T-helper 9 cell (primary cell): ENCODE data around the gene PFN1.

Experiments used
- DNase-seq: peaks from one replicate; pipeline ENCODE4 v3.0.0-alpha.2; 2020
- total RNA-seq, 2 donors: gene quantifications; one replicate each; lab custom pipeline; 2026; lab: John Stamatoyannopoulos, UW

The PFN1 gene
- total RNA-seq: 357 to 655 reads per million in 2 donors

DNA sequence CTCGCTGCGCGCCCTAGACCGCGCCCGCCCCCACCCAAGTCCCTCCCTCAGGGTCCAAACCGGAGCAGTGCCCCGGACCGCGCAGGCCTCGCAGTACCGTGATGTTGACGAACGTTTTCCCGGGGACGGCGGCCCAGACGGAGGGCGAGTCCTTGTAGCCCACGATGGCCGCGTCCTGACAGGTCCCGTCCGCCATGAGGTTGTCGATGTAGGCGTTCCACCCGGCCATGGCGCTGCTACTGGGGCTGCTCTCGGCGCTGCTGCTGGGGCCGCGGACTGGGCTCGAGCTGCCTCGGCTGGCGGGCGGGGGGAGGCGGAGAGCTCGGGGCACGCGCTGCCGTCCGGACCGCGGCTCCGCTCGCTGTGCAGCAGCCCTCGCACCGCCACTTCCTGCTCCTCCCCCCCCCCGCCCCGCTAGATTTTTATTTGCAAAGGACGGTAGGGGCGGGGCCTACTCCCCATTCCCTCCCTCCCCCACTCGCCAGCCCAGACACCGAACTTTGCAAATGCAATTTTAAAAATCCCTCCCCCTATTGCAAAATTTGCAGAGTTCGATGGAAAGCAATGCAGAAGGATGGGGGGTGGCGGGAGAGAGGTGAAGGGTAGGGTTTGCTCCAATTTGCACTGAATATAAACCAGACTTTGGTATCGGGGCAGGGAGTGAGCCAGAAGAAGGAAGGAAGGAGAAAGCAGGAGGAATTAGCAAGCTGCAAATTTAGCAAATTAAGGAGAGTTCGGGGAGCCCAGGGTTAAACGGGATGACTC lies at the start of gene PFN1:
PFN1 (minus strand) TSS at position 365 of the 765 bp plus-strand sequence; CDS start at position 229, 136 bp downstream.
- peak; percentile 82 for DNase-seq

DNA sequence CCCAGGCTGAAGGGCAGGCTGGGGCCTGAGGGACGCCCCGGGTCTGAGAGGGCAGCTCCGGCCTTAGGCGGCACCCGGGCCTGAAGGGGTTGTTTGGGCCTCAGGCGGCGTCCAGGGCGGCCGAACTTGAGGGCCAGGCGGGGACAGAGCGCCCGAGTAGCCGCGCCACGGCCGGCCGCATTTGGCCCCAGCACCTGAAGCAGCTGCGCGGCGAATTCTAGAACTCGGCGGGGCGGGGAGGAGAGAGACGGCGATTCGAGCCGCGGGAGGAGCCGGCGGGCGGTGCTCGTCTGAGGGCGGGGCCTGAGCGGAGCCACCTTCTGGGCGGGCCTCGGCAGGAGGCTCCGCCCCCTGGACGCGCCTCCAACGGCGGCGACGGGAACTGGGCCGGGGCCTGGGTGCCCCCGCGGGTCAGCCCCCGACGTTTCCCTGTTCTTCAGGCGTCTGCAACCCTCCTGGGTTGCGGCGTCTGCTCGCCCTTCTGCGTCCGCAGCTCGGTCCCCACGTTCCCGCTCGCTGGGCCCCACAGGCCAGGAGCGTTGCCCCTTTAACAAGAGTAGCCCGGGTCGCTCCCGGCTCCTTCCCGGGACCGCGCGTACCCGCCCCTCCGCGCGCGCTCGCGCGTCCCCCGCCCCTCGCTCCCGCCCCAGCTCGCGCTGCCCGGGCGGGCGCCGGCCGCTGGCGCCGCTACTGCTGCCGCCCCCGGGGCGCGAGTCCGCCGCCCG lies 49.1 kb upstream of the PFN1 start, which contains the start of the genes INCA1 and KIF1C:
INCA1 (minus strand) TSS at position 221 of the 725 bp plus-strand sequence. CDS start 3,085 bp downstream, outside the sequence.
KIF1C (plus strand) TSS at position 649 of the 725 bp plus-strand sequence. CDS start 2,297 bp downstream, outside the sequence.
- DNase-seq: peak; percentile 87

DNA sequence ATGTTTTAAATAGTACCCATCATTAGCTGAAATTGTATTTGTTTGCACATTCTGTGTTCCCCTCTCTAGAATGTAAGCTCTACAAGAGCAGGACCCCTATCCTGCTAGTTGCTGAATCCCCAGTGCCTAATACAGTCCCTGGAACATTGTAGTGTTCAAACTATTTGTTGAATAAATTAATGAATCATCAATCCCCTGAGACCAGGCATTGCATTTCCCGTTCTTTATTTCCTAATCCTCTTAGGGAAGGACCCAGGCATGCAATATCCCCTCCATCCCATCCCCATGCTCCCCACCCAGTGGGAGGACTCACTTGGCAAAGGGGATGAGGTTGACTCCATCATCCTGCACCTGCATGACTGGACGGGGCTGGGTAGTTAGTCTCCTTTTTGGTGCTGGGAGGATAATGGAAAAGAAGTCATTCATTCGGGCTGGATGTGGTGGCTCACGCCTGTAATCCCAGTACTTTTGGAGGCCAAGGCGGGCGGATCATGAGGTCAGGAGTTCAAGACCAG lies 45.8 kb upstream of the PFN1 start:
- no peak for DNase-seq

DNA sequence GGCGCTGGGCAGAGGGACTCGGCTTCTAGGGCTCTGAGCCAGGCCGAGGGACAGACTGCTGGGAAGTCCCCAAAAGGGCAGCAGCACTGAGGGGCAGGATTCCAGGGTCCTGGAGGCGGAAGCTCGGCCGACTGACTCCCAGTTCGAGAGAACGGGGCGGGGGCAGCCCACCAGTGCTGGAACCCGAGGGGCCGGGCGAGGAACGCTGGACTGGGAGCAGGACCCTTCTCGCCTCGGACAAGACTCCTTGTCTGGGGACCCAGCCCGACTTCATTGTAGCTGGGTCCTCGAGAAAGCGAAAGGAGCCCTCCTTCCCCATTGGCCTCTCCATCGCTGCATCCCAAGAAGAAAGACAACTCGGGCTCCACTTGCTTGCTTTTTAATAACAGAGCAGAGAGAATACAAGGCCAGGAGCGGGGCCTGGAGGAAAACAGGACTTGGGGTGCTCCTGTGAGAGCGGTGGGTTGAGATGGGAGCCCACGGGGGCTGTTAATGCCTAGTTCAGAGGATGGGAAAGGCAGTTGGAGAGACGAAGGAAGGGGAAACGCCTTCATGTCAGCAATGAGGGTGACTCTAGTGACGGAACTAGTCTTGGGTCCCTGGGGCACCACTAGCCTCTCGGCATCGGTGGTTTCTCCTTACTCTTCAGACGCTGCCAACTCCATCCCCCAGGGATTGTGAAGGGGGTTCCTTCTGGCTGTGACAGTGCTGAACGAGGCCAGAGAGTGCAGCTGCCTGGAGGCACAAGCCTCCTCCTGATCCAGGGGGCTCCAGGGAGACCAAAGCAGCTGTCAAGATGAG lies 39.6 kb upstream of the PFN1 start:
- no peak for DNase-seq

DNA sequence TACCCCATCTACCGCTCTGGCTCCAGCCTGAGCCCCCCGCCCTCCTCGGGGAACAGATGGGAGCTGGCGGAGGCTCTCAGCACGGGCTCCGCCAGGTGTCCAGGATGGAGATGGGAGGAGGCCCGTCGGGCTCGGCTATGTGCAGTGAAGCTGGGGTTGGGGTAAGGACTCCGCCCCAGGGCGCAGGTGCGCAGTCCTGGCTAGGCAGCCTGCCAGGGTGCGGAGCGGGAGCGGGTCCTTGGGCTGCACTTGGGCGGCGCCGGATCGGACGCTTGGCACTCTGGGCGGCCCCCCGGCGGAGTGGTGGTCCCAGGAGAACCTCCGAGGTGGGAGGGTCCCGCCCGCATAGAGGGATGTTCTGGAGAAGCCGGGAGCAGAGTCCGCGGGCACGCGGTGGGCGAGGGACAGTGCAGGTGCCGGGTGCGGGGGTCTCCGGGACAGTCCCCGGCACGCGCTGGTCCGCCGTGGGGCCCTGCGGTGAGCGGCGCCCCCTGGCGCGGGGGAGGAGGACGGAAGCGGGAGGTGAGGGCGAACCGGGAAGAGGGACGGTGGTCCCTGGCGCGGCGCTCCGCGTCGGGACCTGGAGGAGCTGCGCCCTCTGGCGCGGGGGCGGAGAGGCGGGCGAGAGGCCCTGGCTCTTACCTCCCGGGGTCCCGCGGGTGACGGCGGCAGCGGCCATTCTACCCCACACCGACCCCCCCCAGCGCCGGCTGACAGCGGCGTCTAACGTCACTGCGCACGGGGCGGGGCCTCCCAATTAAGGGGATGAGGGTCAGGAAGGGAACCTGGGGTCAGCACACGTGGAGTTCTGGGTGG lies 38.8 kb upstream of the PFN1 start, which contains the start of gene CAMTA2:
CAMTA2 (minus strand) TSS at position 725 of the 816 bp plus-strand sequence. CDS start 1,453 bp downstream, outside the sequence.
- DNase-seq: peak; percentile 91

DNA sequence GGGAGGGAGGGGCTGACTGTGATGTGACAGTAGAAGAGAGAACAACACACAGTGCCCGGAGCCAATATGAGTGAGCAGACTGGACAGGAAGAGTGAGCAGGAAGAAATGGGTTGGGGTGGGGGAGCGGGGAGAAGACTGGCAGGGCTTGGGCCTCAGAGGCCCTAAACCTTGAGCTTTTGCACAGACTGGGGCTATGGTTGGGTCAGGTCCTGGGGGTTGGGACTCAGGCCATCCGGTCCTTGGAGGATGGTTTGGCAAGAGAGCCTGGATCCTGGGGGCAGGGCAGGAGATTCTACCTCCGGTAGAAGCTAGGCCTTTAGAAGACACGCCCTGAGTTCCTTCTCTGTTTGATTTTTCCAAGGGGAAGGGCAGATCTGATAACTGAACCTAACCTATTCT lies 38.1 kb upstream of the PFN1 start:
- no peak for DNase-seq

DNA sequence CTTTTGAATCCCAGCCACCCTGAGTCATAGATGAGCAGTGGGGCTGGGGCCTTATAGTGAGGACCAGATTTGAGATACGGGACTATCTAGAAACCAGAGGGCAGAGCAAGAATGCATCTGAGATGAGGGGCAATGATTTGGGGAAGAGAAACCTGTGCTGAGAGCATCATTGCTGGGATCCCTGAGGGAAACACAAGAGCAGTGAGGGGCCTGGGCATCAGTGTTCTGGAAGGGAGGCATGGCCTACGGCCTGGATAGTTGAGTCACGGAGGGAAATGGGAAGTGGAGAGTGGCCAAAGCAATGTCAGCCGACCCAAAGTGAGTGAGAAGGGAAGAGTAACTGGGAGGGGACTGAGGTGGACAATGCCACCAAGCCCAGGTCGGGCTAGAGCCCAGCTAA lies 34.0 kb upstream of the PFN1 start:
- DNase-seq: no peak

DNA sequence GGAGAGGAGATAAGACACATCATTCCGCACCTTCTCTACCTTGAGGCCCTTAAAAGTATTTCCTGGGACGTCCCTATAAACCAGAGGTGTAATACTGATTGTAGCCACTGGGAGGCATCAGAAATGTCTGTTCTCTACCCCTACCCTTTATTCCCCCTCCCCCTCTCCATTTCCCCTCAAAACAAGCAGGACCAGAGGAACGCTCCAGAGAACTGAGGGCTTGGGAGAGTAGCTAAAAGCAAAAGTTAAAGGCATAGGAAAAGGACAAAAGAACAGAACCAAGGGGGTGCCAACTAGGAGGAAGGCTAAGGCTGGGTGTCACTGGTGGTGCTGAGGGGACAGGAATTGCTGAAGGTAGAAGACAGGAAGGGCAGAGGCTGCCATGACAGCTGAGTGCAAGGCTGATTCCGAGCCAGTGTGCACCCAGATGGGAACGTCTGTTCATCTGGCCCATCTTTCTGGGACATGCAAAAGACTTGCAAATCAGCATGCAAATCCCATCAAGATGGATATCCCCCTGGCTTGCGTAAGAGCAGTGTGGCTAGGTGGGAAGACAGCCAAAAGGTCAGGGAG lies 32.4 kb upstream of the PFN1 start:
- DNase-seq: no peak

DNA sequence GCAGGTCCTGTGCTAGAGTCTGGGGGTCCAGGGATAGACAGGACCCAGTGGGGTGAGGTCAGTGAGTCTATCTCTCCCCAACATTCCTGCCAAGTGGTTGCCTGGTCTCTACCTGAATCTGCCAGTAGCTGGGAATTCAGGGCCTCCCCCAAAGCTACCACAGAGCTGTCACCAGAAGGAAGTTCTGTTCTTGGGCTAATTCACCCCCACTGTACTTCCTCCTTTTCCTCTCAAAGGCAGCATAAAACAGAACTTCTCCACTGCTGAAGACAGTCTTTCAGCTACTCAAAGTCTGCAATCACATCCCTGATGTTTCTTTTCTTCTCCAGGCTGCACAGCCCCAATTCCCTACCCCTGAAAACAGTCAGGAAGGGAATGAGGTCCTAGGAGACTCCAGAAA lies 30.4 kb upstream of the PFN1 start:
- DNase-seq: no peak

DNA sequence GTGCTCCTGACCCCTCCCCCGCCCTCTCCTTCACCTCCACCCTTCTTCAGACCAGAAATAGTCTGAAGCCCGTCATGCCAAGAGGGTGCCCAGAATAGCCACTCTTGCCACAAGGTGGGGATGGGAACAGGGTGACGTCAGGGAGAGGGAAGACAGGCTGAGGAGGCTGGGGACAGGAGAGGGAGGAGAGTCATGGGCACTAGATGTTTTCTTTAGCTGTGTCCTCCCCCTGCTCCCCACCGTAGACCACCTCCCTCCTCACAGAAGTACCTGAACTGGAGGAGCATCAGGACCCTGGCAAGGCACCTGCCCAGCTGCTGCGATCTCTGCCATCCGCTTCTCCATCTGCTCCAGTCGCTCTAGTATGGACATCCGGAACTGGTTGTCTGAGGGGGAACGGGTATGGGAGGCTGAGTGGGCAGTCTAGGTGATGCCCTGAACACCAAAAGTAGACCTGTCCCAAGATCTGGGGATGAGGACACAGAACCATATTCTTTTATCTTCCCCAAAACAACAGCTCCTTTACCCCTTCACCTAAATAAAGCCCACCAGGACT lies 25.9 kb upstream of the PFN1 start:
- DNase-seq: no peak

DNA sequence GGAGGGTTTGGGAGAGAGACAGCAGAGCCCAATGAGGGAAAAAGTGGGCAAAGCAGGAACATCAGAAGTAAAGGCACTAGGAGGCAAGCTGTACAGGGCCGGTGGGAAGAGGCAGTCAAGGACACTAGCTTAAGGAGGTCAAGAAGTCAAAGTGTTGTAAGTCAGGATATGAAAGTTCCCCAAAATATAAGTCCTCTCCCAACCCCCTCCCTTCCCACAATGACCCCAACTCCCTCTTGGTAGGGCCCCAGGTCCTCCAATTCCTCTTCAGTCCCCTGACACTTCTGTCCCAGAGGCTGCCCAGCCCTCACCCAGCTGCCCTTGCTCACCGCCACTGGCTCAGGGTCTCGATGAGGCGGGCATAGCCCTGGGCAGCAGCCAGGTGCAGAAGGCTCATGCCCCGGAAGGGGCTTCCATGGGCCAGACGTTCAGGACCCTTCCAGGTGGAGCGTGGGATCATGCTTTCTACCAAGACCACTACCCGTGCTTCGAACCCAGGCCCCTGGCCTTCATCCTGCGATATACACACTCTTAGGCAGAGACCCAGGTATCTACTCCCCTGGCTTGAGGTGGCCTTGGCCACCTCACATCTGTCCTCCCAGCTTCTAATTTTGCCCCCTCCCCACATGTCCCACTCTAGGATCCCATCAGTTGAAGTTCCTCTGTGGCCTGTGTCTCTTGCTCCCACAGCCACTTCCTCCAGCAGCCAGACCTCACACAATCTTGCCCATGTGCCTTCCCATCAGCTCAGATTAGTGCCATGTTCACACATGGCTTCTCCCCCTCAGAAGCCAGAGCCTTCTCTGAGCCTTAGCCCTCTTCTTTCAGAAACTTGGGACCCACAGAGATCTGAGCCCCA lies 25.2 kb upstream of the PFN1 start:
- no peak for DNase-seq

DNA sequence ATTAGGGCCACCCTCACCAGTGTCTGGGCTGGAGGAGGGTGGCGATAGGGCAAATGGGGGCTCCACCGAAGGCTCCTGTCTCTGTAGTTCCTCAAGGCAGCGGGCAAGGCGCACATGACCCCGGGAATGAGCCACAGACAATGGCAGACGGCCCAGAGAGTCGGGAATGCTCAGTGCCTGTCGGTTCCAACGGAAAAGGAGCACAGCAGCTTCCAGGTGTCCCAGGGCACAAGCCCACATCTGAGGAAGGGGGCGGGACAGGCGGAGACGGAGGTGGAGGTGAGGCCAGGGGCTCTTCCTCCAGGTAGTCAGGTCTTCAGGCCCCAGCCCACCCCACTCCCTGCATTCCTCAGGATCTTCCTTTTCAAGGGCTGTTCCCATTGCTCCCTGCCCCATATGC lies 24.4 kb upstream of the PFN1 start:
- DNase-seq: no peak

DNA sequence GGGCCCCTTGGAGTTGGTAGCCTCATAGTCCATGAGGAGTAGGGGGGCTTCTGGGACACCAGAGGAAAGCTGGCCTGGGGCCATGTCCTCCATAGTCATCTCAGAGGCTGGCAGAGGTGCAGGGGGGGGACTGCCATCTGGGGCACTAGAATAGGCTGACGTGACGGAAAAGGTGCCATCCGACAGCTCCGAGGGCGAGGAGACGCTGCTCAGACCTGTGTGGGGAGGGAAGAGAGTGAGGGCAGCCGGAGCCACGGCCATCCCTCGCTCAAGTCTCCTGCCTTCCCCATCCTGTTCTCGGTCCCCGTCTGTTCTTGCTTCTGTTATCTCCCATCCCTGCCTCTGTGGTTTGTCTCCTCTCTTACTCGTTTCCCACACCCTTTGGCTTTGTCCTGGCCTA lies 24.0 kb upstream of the PFN1 start:
- no peak for DNase-seq

DNA sequence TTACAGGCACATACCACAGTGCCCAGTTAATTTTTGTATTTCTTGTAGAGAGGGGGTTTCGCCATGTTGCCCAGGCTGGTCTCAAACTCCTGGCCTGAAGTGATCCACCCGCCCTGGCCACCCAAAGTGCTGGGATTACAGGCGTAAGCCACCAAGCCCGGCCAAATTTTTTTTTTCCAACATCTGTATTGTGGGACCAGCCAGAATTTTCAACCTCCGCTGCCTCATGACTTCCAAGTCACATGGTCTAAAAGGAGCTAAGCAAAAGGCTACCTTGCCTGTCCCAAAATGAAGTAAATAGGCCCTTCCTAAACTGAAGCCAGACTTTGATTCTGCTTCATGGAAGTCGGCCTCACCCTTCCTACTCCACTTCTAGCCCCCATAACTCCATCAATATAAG lies 23.5 kb upstream of the PFN1 start:
- DNase-seq: no peak

DNA sequence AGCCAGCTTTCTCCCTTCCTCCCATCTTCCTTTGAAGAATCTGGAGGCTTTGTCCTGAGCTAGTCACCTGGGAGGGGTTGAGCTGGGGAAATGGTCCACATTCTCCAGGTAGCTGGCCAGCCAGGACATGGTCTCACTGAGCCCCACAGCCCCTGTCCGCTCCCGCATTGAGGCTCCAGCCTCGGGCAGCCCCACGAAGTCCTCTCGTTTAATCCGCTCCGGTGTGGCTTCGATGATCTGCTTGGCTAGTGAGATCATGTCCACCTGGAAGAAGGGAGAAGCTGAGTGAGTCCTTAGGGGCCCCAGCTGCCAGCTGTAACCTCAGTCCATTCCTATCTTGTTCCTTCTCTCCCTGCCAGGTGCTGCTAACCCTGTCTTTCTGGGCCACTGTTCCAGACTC lies 21.9 kb upstream of the PFN1 start:
- no peak for DNase-seq

DNA sequence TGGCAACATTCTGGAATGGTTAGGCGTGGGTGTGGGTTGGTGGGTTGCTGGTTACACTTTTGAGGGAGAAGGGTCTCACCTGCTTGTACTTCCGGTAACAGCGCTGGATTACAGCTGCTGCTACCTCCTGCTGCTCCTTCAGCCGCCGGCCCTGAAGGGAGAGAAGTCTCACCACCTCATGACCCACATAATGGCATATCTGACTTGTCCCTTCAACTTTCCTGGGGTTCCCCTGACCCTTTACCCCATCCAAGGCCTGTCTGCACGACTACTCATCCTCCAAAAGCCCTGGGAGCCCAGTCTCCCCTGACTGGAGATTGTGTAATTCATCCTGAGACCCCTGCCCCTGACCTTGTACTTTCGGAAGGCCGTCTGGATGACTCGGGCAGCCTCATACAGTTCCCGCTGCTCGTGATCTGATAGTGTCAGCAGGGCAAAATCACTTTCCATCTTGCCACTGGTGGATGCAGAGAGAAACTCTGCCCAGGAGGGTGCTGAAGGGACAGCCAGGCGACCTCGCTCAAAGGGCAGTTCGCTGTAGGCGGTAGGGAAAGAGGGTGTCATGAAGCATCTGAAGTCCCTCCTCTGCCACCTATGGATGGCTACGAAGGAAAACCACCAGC lies 21.3 kb upstream of the PFN1 start:
- no peak for DNase-seq

DNA sequence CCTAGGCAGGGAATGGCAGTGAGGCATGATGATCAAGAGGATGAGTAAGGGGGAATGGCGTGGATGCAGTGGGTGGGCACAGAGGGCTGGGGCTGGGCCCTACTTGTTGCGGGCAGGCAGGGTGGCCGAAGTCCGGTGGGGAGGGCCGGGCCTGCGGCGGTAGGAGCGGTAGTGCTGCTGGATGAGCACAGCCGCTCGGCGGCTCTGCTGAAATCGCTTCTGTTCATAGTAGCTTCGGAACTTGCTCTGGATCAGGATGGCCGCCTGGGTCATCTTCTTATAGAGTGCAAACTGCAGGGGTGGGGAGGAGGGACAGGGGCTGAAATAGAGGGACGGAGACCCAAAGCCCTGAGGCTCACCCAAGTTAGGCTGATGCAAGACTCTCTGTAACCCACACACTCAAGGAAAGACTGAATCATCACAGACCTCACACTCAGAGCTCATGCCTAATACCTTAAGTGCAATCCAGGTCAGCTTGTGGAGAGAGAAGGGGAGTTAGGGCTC lies 20.8 kb upstream of the PFN1 start:
- no peak for DNase-seq

DNA sequence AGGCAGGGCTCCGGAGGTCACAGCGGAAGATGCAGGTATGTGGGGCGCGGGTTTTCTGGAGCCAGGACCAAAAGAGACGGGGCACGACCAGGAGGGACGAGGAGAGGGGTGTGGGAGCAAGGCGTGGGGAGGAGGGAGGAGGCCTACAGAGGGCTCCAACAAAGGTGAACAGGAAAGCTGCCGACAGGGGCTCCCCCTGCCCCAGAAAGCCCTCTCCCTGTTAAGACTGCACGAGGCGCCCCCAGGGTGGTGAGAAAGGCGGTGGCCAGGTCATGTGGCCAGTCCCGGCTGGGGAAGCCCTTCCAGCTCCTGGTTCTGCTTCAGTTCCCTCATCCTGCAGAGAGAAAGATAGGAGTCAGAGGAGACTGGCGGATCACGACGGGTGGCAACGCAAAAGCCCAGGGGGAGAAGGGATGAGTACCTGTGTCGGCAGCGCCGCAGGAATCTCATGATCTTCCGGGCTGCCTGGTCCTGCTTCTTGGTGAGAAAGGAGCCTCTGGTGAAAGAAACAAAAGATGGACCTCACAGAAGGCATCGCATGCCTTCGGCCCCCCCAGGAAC lies 20.2 kb upstream of the PFN1 start:
- no peak for DNase-seq
